Natural killer cell treated with Interleukin-12 subunit alpha and Interleukin-12 subunit beta and Interleukin-15 and Interleukin-18, amount 100 ng/mL, for 72 hours (primary cell): ENCODE results near the gene KIAA1671. TPM values are rescaled to one million over a fixed set of nuclear protein-coding genes. Genes with fewer than 3 reads are reported as not detected.
"Not testable (repeated sequence)": the region's sequence is repeated elsewhere in the genome, so short reads cannot be mapped to it uniquely, and the experiment has no call there.

Experiments used
- ATAC-seq, 2 donors: fragments of 150-1000 bp; cut with Tn5 transposase in 1 of 2; sonication (Bioruptor Pico), chemical (Tn5 transposase) in 1 of 2; 2 replicates each; pipeline ENCODE4 v1.10.0; 2021
- DNase-seq: peaks from one replicate; pipeline ENCODE4 v3.0.0; 2022; ENCODE audit warnings: low spot score
- H3K27ac Mint-ChIP-seq, 2 donors: 1 replicate in 1 of 2; 2 replicates in 1 of 2; pipeline ENCODE4 v1.8.0; 2022; ENCODE audit warnings: mixed read lengths in 2 of 2, mild to moderate bottlenecking in 1 of 2, moderate library complexity in 1 of 2
- H3K27me3 Mint-ChIP-seq, 2 donors: 1 replicate in 1 of 2; 2 replicates in 1 of 2; pipeline ENCODE4 v1.8.0; 2022; ENCODE audit warnings: mixed read lengths in 2 of 2
- H3K36me3 Mint-ChIP-seq: one replicate; pipeline ENCODE4 v1.8.0; 2022; ENCODE audit warnings: mixed read lengths
- H3K4me1 Mint-ChIP-seq, 2 donors: 1 replicate in 1 of 2; 2 replicates in 1 of 2; pipeline ENCODE4 v1.8.0; 2022; ENCODE audit warnings: low read depth in 2 of 2, mixed read lengths in 2 of 2, mild to moderate bottlenecking in 1 of 2
- H3K4me3 Mint-ChIP-seq: one replicate; pipeline ENCODE4 v1.8.0; 2022; ENCODE audit warnings: mixed read lengths
- H3K9me3 Mint-ChIP-seq: 2 replicates; pipeline ENCODE4 v1.8.0; 2022; ENCODE audit warnings: mixed read lengths
- total RNA-seq, 2 donors: library from RNA; stranded (reverse); gene quantifications; one replicate each; pipeline ENCODE4 v1.2.3, GENCODE V29; 2022

The KIAA1671 gene
- total RNA-seq, 2 donors from 2014 or later = 11.7 to 21.3 TPM

GRCh38 chr22:25193130-25193529 lies 240.6 kb downstream of the KIAA1671 start:
- no peak for DNase-seq
- no peak overlapping the region for H3K27ac Mint-ChIP-seq
- no peak overlapping the region for H3K4me3 Mint-ChIP-seq
- ATAC-seq = no peak
- no peaks in the 10 kb centered on the region for H3K27me3 Mint-ChIP-seq
- no peaks in the 10 kb centered on the region for H3K4me1 Mint-ChIP-seq
- H3K9me3 Mint-ChIP-seq = no peaks in the 10 kb centered on the region
- no peaks in the 10 kb centered on the region for H3K36me3 Mint-ChIP-seq

DNA sequence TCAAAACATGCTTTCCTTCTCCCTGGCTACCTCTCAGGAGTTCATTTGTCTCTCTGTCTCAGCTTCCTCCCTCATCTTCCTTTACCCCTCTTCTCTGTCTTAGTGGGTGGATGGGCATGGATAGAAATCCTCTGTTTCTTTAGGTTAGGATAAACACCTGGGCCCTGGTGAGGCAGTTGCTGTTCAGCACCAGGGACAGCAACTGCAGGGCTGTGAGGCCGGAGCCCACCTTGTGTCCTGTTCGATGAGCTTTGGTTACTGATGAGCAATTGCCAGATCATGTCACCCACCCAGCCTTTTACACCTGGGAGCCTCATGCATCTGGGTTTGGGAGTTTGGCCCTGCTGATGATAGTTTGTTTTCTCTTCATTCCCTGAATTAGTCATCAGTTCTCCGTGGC lies 241.0 kb downstream of the KIAA1671 start:
- ATAC-seq = no peak
- Mint-ChIP-seq H3K36me3 (no peaks in the 10 kb centered on the region), H3K4me1 (no peaks in the 10 kb centered on the region), H3K9me3 (no peaks in the 10 kb centered on the region), H3K27ac (no peak overlapping the region), H3K27me3 (no peaks in the 10 kb centered on the region), H3K4me3 (no peak overlapping the region)
- DNase-seq = no peak

DNA sequence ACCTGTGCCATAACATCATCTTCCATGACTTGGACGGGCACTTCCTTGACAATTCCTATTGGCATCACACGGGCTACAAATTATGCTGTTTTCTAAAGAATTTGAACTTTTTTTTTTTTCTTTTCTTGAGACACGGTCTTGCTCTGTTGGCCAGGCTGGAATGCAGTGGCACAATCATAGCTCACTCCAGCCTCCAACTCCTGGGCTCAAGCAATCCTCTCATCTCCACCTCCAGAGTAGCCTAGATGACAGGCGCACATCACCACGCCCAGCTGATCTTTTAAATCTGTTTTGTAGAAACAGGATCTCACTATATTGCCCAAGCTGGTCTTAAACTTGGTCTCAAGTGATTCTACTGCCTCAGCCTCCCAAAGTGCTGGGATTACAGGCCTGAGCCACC lies 243.8 kb downstream of the KIAA1671 start:
- Mint-ChIP-seq H3K27ac (no peak overlapping the region), H3K4me3 (no peak overlapping the region), H3K27me3 (no peaks in the 10 kb centered on the region), H3K9me3 (no peaks in the 10 kb centered on the region), H3K36me3 (no peaks in the 10 kb centered on the region), H3K4me1 (no peaks in the 10 kb centered on the region)
- ATAC-seq (no peak), DNase-seq (no peak)

DNA sequence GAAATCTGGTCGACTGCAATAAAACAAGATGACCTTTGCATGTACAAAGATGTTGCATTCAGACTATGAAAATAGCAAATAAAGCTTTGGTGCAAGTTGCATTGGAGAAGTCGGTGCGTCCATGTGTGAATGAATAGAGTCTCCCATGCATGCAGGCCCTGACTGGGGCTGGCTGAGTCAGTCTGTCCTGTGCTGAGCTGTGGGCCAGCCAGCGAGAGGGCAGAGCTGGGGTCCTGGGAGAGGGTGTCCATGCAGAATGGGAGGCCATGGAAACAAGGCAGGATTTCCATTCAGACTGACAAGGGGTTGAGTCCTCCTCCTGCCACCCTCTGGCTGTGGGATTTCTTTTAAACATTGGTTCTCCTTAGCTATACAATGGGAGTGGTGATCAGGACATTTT lies 244.8 kb downstream of the KIAA1671 start:
- H3K4me3 Mint-ChIP-seq = no peak overlapping the region
- no peaks in the 10 kb centered on the region for H3K4me1 Mint-ChIP-seq
- no peaks in the 10 kb centered on the region for H3K9me3 Mint-ChIP-seq
- DNase-seq = no peak
- no peaks in the 10 kb centered on the region for H3K27me3 Mint-ChIP-seq
- no peaks in the 10 kb centered on the region for H3K36me3 Mint-ChIP-seq
- H3K27ac Mint-ChIP-seq = no peak overlapping the region
- no peak for ATAC-seq

GRCh38 chr22:25199731-25200520 lies 247.4 kb downstream of the KIAA1671 start, which contains the start of gene CRYBB3:
TSS of gene CRYBB3 (plus strand) at chr22:25199858. CDS start at chr22:25201397, 1,539 bp downstream.
- no peak within 1 kb of the TSS for H3K4me3 Mint-ChIP-seq
- DNase-seq (no peak), ATAC-seq (no peak)
- H3K36me3 Mint-ChIP-seq = no peaks in the 10 kb centered on the region
- no peaks in the 10 kb centered on the region for H3K27me3 Mint-ChIP-seq
- H3K9me3 Mint-ChIP-seq = no peaks in the 10 kb centered on the region
- H3K27ac Mint-ChIP-seq = no peak within 1 kb of the TSS
- no peaks in the 10 kb centered on the region for H3K4me1 Mint-ChIP-seq

DNA sequence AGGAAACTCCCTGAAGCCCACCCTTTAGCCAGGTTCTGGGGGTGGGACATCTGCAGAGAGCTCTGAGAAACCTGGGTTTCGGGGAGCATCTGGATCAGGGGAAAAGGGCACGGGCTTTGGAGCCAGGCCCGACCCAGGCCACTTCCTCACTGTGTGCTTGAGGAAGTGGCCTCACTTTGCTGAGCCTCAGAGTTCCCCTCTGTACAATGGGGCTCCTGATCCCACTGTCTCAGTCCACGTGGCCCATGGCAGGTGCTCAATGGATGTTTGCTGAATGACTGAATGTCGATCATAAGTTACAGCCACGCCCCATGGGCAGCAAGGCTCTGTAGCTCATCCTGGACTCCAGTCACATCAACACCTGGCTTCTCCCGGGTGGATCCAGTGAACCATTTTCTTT lies 248.5 kb downstream of the KIAA1671 start:
- no peaks in the 10 kb centered on the region for H3K36me3 Mint-ChIP-seq
- H3K27ac Mint-ChIP-seq = no peak overlapping the region
- no peaks in the 10 kb centered on the region for H3K9me3 Mint-ChIP-seq
- no peak overlapping the region for H3K4me3 Mint-ChIP-seq
- no peaks in the 10 kb centered on the region for H3K27me3 Mint-ChIP-seq
- no peaks in the 10 kb centered on the region for H3K4me1 Mint-ChIP-seq
- ATAC-seq = no peak
- DNase-seq = no peak

GRCh38 chr22:25201557-25202273 lies 249.2 kb downstream of the KIAA1671 start:
- ATAC-seq (no peak), DNase-seq (no peak)
- Mint-ChIP-seq H3K9me3 (no peaks in the 10 kb centered on the region), H3K4me3 (no peak overlapping the region), H3K27ac (no peak overlapping the region), H3K27me3 (no peaks in the 10 kb centered on the region), H3K36me3 (no peaks in the 10 kb centered on the region), H3K4me1 (no peaks in the 10 kb centered on the region)

DNA sequence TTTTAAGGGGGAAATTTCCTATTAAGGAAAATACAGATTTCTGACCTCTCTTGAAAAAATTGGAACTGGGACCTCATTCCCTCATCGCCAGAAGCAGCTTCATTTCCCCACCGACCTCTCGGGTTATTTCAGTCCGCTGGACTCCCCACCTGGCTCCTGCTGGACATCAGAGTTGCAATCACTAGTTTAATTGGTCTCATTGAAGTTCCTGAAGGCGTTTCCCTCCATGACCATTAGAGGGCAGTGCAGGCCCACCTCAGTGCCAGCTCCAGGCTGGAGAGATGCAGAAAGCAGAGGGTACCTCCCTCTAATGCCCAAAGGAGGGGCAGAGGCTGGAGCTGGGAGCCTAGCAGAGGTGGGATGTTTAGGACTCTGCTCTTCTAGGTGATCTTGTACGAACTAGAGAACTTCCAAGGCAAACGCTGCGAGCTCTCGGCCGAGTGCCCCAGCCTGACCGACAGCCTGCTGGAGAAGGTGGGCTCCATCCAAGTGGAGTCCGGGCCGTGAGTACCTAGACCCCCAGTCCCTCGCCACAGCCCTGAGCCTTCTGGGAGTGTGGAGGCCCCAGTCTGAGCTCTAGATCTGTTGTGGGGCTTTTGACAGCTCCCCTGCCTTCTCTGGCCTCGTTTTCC lies 249.9 kb downstream of the KIAA1671 start:
- ATAC-seq (peak; percentile 53 to 58), DNase-seq (peak; percentile 68)
- H3K9me3 Mint-ChIP-seq = no peaks in the 10 kb centered on the region
- no peaks in the 10 kb centered on the region for H3K36me3 Mint-ChIP-seq
- H3K27me3 Mint-ChIP-seq = no peaks in the 10 kb centered on the region
- H3K4me1 Mint-ChIP-seq = no peaks in the 10 kb centered on the region
- no peak overlapping the region for H3K27ac Mint-ChIP-seq
- H3K4me3 Mint-ChIP-seq = no peak overlapping the region

- Mint-ChIP-seq H3K27me3 (peaks cover 0 to 4% of the 10 kb centered on the region in 2 donors), H3K4me3 (no peak overlapping the region), H3K9me3 (no peaks in the 10 kb centered on the region), H3K27ac (no peak overlapping the region), H3K4me1 (no peaks in the 10 kb centered on the region), H3K36me3 (no peaks in the 10 kb centered on the region)
- DNase-seq (no peak), ATAC-seq (no peak)
Measured at GRCh38 chr22:25203082-25203481, 250.6 kb downstream of the KIAA1671 start.

DNA sequence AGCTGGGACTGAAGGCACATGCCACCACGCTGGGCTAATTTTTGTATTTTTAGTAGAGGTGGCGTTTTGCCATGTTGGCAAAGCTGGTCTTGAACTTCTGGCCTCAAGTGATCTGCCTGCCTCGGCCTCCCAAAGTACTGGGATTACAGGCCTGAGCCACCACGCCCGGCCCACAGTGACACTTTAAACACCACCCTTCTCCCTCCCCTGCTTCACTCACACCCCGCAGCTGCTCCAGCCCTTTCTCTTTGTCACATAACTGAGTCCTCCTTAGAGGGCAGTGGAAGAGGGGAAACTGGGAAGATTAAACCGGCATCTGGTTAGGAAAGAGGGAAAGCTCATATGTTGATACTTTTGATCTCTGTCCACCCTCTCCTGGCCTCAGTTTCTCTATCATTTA lies 252.0 kb downstream of the KIAA1671 start:
- not testable (repeated sequence) for H3K4me1 Mint-ChIP-seq, H3K27ac Mint-ChIP-seq, H3K4me3 Mint-ChIP-seq, H3K27me3 Mint-ChIP-seq, ATAC-seq, H3K36me3 Mint-ChIP-seq, DNase-seq, H3K9me3 Mint-ChIP-seq

DNA sequence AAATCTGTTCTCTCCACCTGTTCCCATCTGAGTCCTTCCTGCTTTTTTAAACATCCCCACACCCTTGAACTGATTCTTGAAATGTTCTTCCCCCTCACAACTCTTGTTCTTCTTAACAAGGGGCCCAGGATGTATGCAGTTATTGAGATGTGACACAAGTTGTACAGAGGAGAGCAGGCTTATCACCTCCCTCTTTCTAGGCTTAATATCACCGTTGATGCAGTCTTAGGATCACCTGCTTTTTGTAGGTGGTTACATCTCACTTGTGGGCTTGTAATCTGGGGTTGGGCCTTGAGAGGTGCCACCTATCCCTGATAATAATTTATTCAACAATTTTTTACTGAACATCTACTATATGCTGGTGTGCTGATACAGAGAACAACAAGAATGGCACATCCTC lies 253.3 kb downstream of the KIAA1671 start:
- peaks cover 0 to 4% of the 10 kb centered on the region in 2 donors for H3K27me3 Mint-ChIP-seq
- DNase-seq (no peak), ATAC-seq (no peak)
- H3K4me1 Mint-ChIP-seq = no peaks in the 10 kb centered on the region
- no peaks in the 10 kb centered on the region for H3K9me3 Mint-ChIP-seq
- no peak overlapping the region for H3K27ac Mint-ChIP-seq
- no peaks in the 10 kb centered on the region for H3K36me3 Mint-ChIP-seq
- H3K4me3 Mint-ChIP-seq = no peak overlapping the region

DNA sequence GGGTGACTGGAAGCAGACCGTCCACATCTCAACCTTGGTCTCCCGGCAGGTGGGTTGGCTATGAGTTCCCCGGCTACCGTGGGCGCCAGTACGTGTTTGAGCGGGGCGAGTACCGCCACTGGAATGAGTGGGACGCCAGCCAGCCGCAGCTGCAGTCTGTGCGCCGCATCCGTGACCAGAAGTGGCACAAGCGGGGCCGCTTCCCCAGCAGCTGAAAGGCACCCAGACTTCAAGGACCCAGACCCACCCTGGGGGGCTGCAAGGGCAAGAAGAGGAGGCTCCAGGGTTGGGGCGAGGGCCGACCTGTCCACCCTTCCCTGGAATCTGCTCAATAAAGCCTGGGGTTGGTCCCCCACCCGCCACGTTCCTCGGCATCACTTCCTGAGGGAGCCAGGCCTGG lies 254.5 kb downstream of the KIAA1671 start:
- no peak for ATAC-seq
- peaks cover 0 to 7% of the 10 kb centered on the region in 2 donors for H3K27me3 Mint-ChIP-seq

GRCh38 chr22:25207553-25208157 lies 255.1 kb downstream of the KIAA1671 start:
- H3K27ac Mint-ChIP-seq = no peak overlapping the region
- ATAC-seq = no peak
- peaks cover 0 to 11% of the 10 kb centered on the region in 2 donors for H3K27me3 Mint-ChIP-seq
- no peaks in the 10 kb centered on the region for H3K4me1 Mint-ChIP-seq
- H3K9me3 Mint-ChIP-seq = no peaks in the 10 kb centered on the region
- H3K36me3 Mint-ChIP-seq = no peaks in the 10 kb centered on the region
- no peak overlapping the region for H3K4me3 Mint-ChIP-seq
- DNase-seq = no peak

More for the DNA sequence above, 254.5 kb downstream of the KIAA1671 start:
- no peak for DNase-seq
- H3K4me1 Mint-ChIP-seq = no peaks in the 10 kb centered on the region
- H3K36me3 Mint-ChIP-seq = no peaks in the 10 kb centered on the region
- H3K9me3 Mint-ChIP-seq = no peaks in the 10 kb centered on the region
- H3K27ac Mint-ChIP-seq = no peak overlapping the region
- no peak overlapping the region for H3K4me3 Mint-ChIP-seq

GRCh38 chr22:25208328-25208727 lies 255.8 kb downstream of the KIAA1671 start:
- ATAC-seq (no peak), DNase-seq (no peak)
- H3K9me3 Mint-ChIP-seq = no peaks in the 10 kb centered on the region
- H3K36me3 Mint-ChIP-seq = no peaks in the 10 kb centered on the region
- H3K27me3 Mint-ChIP-seq = peaks cover 0 to 11% of the 10 kb centered on the region in 2 donors
- no peaks in the 10 kb centered on the region for H3K4me1 Mint-ChIP-seq
- no peak overlapping the region for H3K27ac Mint-ChIP-seq
- H3K4me3 Mint-ChIP-seq = no peak overlapping the region
